Mesendoderm (in vitro differentiated cells): ENCODE results near the gene PAOX.

ENCODE experiments used
- DNase-seq: peaks from one replicate; pipeline ENCODE4 v3.0.0; 2013
- H2AK5ac ChIP-seq: 2 replicates; pipeline ENCODE4 v1.6.1; 2013; ENCODE audit warnings: low read length, inconsistent platforms
- H2BK120ac ChIP-seq: 2 replicates; pipeline ENCODE4 v1.6.1; 2013; ENCODE audit warnings: low read depth, mild to moderate bottlenecking, low read length, moderate library complexity, mixed read lengths
- H2BK15ac ChIP-seq: replicated peaks from 2 replicates; pipeline ENCODE4 v1.6.1; 2013; ENCODE audit warnings: low read depth, mild to moderate bottlenecking, moderate library complexity
- H2BK5ac ChIP-seq: 2 replicates; pipeline ENCODE4 v1.6.1; 2013; ENCODE audit warnings: low read length, inconsistent platforms
- H3K18ac ChIP-seq: 2 replicates; pipeline ENCODE4 v1.6.1; 2013; ENCODE audit warnings: mild to moderate bottlenecking, low read length, mixed read lengths
- H3K23ac ChIP-seq: one replicate; pipeline ENCODE4 v1.6.1; 2013; ENCODE audit warnings: low read length
- H3K27ac ChIP-seq: 2 replicates; pipeline ENCODE4 v1.5.1; 2013; ENCODE audit warnings: low read depth, mild to moderate bottlenecking, inconsistent platforms, low read length, moderate library complexity
- H3K27me3 ChIP-seq: 2 replicates; pipeline ENCODE4 v1.6.1; 2013; ENCODE audit warnings: low read length, control low read depth, mild to moderate bottlenecking, inconsistent platforms; ENCODE audit not compliant: insufficient read depth, poor library complexity
- H3K36me3 ChIP-seq: 2 replicates; pipeline ENCODE4 v1.6.1; 2013; ENCODE audit warnings: low read length, inconsistent platforms; ENCODE audit not compliant: control insufficient read depth, insufficient read depth
- H3K4ac ChIP-seq: one replicate; pipeline ENCODE4 v1.6.1; 2013; ENCODE audit warnings: low read depth, mild to moderate bottlenecking, low read length, moderate library complexity
- H3K4me1 ChIP-seq: 2 replicates; pipeline ENCODE4 v1.6.1; 2013; ENCODE audit warnings: low read depth, low read length, inconsistent platforms; ENCODE audit not compliant: control insufficient read depth
- H3K4me2 ChIP-seq: 2 replicates; pipeline ENCODE4 v1.6.1; 2013; ENCODE audit warnings: low read length
- H3K4me3 ChIP-seq: 2 replicates; pipeline ENCODE4 v1.5.1; 2013; ENCODE audit warnings: mild to moderate bottlenecking, low read length
- H3K56ac ChIP-seq: one replicate; pipeline ENCODE4 v1.6.1; 2013; ENCODE audit warnings: low read length
- H3K79me1 ChIP-seq: 2 replicates; pipeline ENCODE4 v1.6.1; 2013; ENCODE audit warnings: low read length, inconsistent platforms
- H3K79me2 ChIP-seq: 2 replicates; pipeline ENCODE4 v1.6.1; 2013; ENCODE audit warnings: mild to moderate bottlenecking, low read length; ENCODE audit not compliant: control insufficient read depth, insufficient read depth
- H3K9ac ChIP-seq: 2 replicates; pipeline ENCODE4 v1.6.1; 2013; ENCODE audit warnings: low read length, inconsistent platforms
- H4K5ac ChIP-seq: one replicate; pipeline ENCODE4 v1.6.1; 2013; ENCODE audit warnings: low read length
- H4K8ac ChIP-seq: one replicate; pipeline ENCODE4 v1.6.1; 2013; ENCODE audit warnings: low read depth, mild to moderate bottlenecking, control low read depth, low read length, moderate library complexity
- WGBS: extraction: QIAGEN DNeasy Blood & Tissue Kit; methylation state at CpG from one replicate; pipeline ENCODE4 v1.1.7; 2013; ENCODE audit warnings: low lambda C conversion rate, missing lambda C conversion rate; ENCODE audit not compliant: insufficient coverage; ENCODE audit errors: extremely low coverage; 5-methylcytosine and 5-hydroxymethylcytosine counted together

The PAOX gene

GRCh38 chr10:133388973-133389818, 10.1 kb downstream of the PAOX start:
- whole genome bisulfite sequencing = no CpG with 5 or more reads among the region's 39 CpGs
- DNase-seq = no peak
- no peaks in the 10 kb centered on the region for H3K27me3 ChIP-seq
- no peak overlapping the region for H3K27ac ChIP-seq
- no peaks in the 10 kb centered on the region for H3K79me1 ChIP-seq
- H3K56ac ChIP-seq = no peak overlapping the region
- no peak overlapping the region for H2BK15ac ChIP-seq
- no peak overlapping the region for H2BK5ac ChIP-seq
- H3K18ac ChIP-seq = no peak overlapping the region
- no peak overlapping the region for H3K4ac ChIP-seq
- no peak overlapping the region for H2BK120ac ChIP-seq
- H3K23ac ChIP-seq = no peak overlapping the region
- no peaks in the 10 kb centered on the region for H3K4me1 ChIP-seq
- no peak overlapping the region for H3K4me2 ChIP-seq
- H3K4me3 ChIP-seq = no peak overlapping the region
- no peak overlapping the region for H4K5ac ChIP-seq
- H3K9ac ChIP-seq = no peak overlapping the region
- H4K8ac ChIP-seq = no peak overlapping the region
- no peaks in the 10 kb centered on the region for H3K36me3 ChIP-seq
- no peaks in the 10 kb centered on the region for H3K79me2 ChIP-seq
- H2AK5ac ChIP-seq = no peak overlapping the region

DNA sequence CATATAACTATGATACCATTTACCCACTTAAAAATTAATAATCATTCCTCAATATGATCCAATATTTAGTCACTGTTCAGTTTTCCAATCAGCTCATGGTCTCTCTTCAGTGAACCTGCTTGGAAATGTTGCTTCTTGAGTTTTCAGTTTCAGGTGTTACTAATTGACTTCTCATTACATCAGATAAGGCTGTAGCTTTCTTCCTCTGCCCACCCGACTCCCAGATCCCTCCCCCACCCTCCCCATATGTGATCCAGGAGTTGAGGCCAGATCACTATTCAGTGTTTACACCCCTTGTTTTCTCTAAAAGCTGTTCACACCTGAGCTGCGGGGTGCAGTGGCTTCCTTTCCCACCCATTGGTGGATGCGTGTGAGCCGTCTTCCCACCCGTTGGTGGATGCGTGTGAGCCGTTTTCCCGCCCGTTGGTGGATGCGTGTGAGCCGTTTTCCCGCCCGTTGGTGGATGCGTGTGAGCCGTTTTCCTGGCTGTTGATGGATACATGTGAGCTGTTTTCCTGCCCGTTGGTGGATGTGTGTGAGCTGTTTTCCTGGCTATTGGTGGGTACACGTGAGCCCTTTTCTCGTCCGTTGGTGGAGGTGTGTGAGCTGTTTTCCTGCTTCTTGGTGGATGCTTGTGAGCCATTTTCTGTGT, 11.7 kb downstream of the PAOX start:
- Histone ChIP-seq H3K36me3 (no peaks in the 10 kb centered on the region), H3K18ac (no peak overlapping the region), H3K79me1 (peaks cover 7% of the 10 kb centered on the region), H3K4me2 (no peak overlapping the region), H3K4me3 (no peak overlapping the region), H2AK5ac (no peak overlapping the region), H3K23ac (no peak overlapping the region), H3K4me1 (no peaks in the 10 kb centered on the region), H3K79me2 (peaks cover 10% of the 10 kb centered on the region), H2BK120ac (no peak overlapping the region), H3K4ac (no peak overlapping the region), H2BK5ac (no peak overlapping the region), H2BK15ac (no peak overlapping the region), H4K5ac (no peak overlapping the region), H3K9ac (no peak overlapping the region), H3K27me3 (no peaks in the 10 kb centered on the region), H3K56ac (no peak overlapping the region), H3K27ac (peak overlapping the region; percentile 1), H4K8ac (no peak overlapping the region)
- DNase-seq = no peak
- WGBS = no CpG with 5 or more reads among the region's 19 CpGs

DNA sequence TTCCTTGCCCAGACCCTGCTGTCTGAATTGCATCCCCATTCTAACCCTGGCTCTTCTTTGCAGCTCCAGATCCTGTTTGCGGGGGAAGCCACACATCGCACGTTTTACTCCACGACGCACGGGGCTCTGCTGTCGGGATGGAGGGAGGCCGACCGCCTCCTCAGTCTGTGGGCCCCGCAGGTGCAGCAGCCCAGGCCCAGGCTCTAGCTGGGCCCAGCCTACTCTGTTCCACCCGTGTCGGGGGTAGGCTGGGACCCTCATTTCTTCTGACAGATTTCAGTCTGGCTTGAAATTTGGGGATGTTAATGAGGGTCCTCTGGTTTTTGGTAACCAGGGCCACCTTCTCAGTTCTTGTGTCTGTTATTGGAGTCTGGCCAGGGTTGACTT, 12.2 kb downstream of the PAOX start:
- DNase-seq = no peak
- Histone ChIP-seq H2BK5ac (no peak overlapping the region), H3K4me3 (no peak overlapping the region), H3K4me1 (no peaks in the 10 kb centered on the region), H4K5ac (no peak overlapping the region), H4K8ac (no peak overlapping the region), H3K79me2 (peaks cover 12% of the 10 kb centered on the region), H3K36me3 (peaks cover under 1% of the 10 kb centered on the region), H3K9ac (no peak overlapping the region), H3K23ac (no peak overlapping the region), H3K79me1 (peaks cover 10% of the 10 kb centered on the region), H2AK5ac (no peak overlapping the region), H2BK15ac (no peak overlapping the region), H3K27me3 (no peaks in the 10 kb centered on the region), H3K4me2 (no peak overlapping the region), H3K56ac (no peak overlapping the region), H3K27ac (peak overlapping the region; percentile 1), H2BK120ac (no peak overlapping the region), H3K4ac (no peak overlapping the region), H3K18ac (no peak overlapping the region)
- WGBS = no CpG with 5 or more reads among the region's 12 CpGs

GRCh38 chr10:133391761-133392518, 12.9 kb downstream of the PAOX start:
- WGBS = no CpG with 5 or more reads among the region's 12 CpGs
- Histone ChIP-seq H2BK120ac (no peak overlapping the region), H2AK5ac (no peak overlapping the region), H3K9ac (no peak overlapping the region), H3K4me2 (no peak overlapping the region), H2BK15ac (no peak overlapping the region), H2BK5ac (no peak overlapping the region), H3K4me3 (no peak overlapping the region), H3K18ac (no peak overlapping the region), H4K5ac (no peak overlapping the region), H3K36me3 (peaks cover 2% of the 10 kb centered on the region), H3K56ac (no peak overlapping the region), H3K4me1 (no peaks in the 10 kb centered on the region), H3K27me3 (no peaks in the 10 kb centered on the region), H3K23ac (no peak overlapping the region), H3K27ac (no peak overlapping the region), H3K4ac (peak overlapping the region; percentile 45), H4K8ac (no peak overlapping the region), H3K79me1 (peaks cover 10% of the 10 kb centered on the region), H3K79me2 (peaks cover 14% of the 10 kb centered on the region)
- no peak for DNase-seq

- Histone ChIP-seq H3K36me3 (peaks cover 4% of the 10 kb centered on the region), H3K79me1 (peaks cover 14% of the 10 kb centered on the region), H3K4me1 (no peaks in the 10 kb centered on the region), H3K4ac (no peak overlapping the region), H3K9ac (peak overlapping the region; percentile 60), H3K27me3 (no peaks in the 10 kb centered on the region), H2BK120ac (no peak overlapping the region), H2BK15ac (no peak overlapping the region), H4K8ac (peak overlapping the region; percentile 83), H3K56ac (peak overlapping the region; percentile 87), H3K18ac (no peak overlapping the region), H4K5ac (no peak overlapping the region), H3K27ac (no peak overlapping the region), H2AK5ac (no peak overlapping the region), H3K4me3 (no peak overlapping the region), H3K4me2 (no peak overlapping the region), H2BK5ac (no peak overlapping the region), H3K79me2 (peaks cover 14% of the 10 kb centered on the region), H3K23ac (no peak overlapping the region)
- WGBS = no CpG with 5 or more reads among the region's 27 CpGs
- DNase-seq = no peak
Measured at GRCh38 chr10:133393401-133394063, 14.5 kb downstream of the PAOX start.
